ENCODE results near the gene EXO5. TPM values are rescaled to one million over a fixed set of nuclear protein-coding genes. Genes with fewer than 3 reads are reported as not detected.

The EXO5 gene
- polyA plus RNA-seq, 2 of the 4 experiments (the other 2 are of a cell fraction), result 5.7 to 7.0 TPM

DNA sequence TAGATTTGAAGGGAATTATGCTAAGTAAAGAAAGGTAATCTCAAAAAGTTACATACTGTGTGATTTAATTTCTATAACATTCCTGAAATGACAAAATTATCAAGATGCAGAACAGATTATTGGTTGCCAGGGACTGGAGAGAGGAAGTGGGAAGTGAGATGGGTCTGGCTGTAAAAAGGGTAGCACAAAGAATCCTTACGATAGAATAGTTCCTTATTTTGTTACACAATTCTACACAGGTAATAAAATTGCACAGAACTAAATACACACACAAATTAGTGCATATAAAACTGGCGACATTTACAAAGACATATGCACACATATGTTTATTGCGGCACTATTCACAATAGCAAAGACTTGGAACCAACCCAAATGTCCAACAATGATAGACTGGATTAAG, 56.3 kb downstream of the EXO5 start:
- Histone ChIP-seq H3K27ac (no peak overlapping the region), H3K4me2 (no peak overlapping the region), H3K4me1 (no peaks in the 10 kb centered on the region), H3K9me3 (no peaks in the 10 kb centered on the region; the same call in 2 of the 3 replicates), H3K4me3 (no peak overlapping the region)
- TF ChIP-seq, protein P1, sequence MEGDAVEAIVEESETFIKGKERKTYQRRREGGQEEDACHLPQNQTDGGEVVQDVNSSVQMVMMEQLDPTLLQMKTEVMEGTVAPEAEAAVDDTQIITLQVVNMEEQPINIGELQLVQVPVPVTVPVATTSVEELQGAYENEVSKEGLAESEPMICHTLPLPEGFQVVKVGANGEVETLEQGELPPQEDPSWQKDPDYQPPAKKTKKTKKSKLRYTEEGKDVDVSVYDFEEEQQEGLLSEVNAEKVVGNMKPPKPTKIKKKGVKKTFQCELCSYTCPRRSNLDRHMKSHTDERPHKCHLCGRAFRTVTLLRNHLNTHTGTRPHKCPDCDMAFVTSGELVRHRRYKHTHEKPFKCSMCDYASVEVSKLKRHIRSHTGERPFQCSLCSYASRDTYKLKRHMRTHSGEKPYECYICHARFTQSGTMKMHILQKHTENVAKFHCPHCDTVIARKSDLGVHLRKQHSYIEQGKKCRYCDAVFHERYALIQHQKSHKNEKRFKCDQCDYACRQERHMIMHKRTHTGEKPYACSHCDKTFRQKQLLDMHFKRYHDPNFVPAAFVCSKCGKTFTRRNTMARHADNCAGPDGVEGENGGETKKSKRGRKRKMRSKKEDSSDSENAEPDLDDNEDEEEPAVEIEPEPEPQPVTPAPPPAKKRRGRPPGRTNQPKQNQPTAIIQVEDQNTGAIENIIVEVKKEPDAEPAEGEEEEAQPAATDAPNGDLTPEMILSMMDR (IDR thresholded peaks at IDR 0.05), result no peak
- no peak for TF ChIP-seq RAD21 (conservative IDR thresholded peaks at IDR 0.05 in 1 of 2, IDR thresholded peaks at IDR 0.05 in 1 of 2)
- ATAC-seq (no peak), DNase-seq (ENCODE audit: low read depth in 1 of 2, low spot score in 1 of 2) (no peak), FAIRE-seq (no peak)
- ChIA-PET POLR2A (no interaction called here), CTCF (no interaction called here)
- WGBS (ENCODE audit: missing lambda C conversion rate), result 63% methylated on average over 3 of the region's 3 CpGs

Small RNAs within 50 kb of the gene (small RNA-seq; reads per million reads assigned to genes)
- 0 reads per million in 6 experiments for gene AL356379.1

Other genes with a start within 250 kb of the EXO5 start
- 0.08 and 0.16 TPM in 2 replicates for gene COL9A2, start 191.5 kb upstream of the EXO5 start, polyA plus RNA-seq (2011; rRNA removed)
- 0.12 to 0.32 TPM (median 0.12 TPM) in 3 replicates for gene COL9A2, start 191.5 kb upstream of the EXO5 start, polyA plus RNA-seq (2017; fragmentation: RNase III; extraction: RNeasy Plus Mini Kit Qiagen cat#74134 plus additional on column Dnase treatment)
- 7.7 and 8.3 TPM in 2 replicates for gene SMAP2, start 135.0 kb upstream of the EXO5 start, polyA plus RNA-seq (2011; rRNA removed)
- 6.4 to 7.2 TPM (median 7.1 TPM) in 3 replicates for gene SMAP2, start 135.0 kb upstream of the EXO5 start, polyA plus RNA-seq (2017; fragmentation: RNase III; extraction: RNeasy Plus Mini Kit Qiagen cat#74134 plus additional on column Dnase treatment)
- gene ZFP69B, start 58.3 kb upstream of the EXO5 start, polyA plus RNA-seq (2011; rRNA removed), result 2.8 and 3.0 TPM in 2 replicates
- 1.9 to 2.3 TPM (median 1.9 TPM) in 3 replicates for gene ZFP69B, start 58.3 kb upstream of the EXO5 start, polyA plus RNA-seq (2017; fragmentation: RNase III; extraction: RNeasy Plus Mini Kit Qiagen cat#74134 plus additional on column Dnase treatment)
- not detected in 2 replicates for gene ZFP69, start 31.5 kb upstream of the EXO5 start, polyA plus RNA-seq (2011; rRNA removed)
- gene ZFP69, start 31.5 kb upstream of the EXO5 start, polyA plus RNA-seq (2017; fragmentation: RNase III; extraction: RNeasy Plus Mini Kit Qiagen cat#74134 plus additional on column Dnase treatment), result not detected in 3 replicates
- gene ZNF684, start 22.9 kb downstream of the EXO5 start, polyA plus RNA-seq (2011; rRNA removed), result 2.8 and 4.0 TPM in 2 replicates
- 2.4 to 3.0 TPM (median 2.5 TPM) in 3 replicates for gene ZNF684, start 22.9 kb downstream of the EXO5 start, polyA plus RNA-seq (2017; fragmentation: RNase III; extraction: RNeasy Plus Mini Kit Qiagen cat#74134 plus additional on column Dnase treatment)
- gene RIMS3, start 156.9 kb downstream of the EXO5 start, polyA plus RNA-seq (2011; rRNA removed), result 1.9 and 2.4 TPM in 2 replicates
- 1.3 to 1.6 TPM (median 1.5 TPM) in 3 replicates for gene RIMS3, start 156.9 kb downstream of the EXO5 start, polyA plus RNA-seq (2017; fragmentation: RNase III; extraction: RNeasy Plus Mini Kit Qiagen cat#74134 plus additional on column Dnase treatment)
- gene NFYC, start 182.9 kb downstream of the EXO5 start, polyA plus RNA-seq (2011; rRNA removed), result 37.8 and 43.4 TPM in 2 replicates
- 35.0 to 35.2 TPM (median 35.1 TPM) in 3 replicates for gene NFYC, start 182.9 kb downstream of the EXO5 start, polyA plus RNA-seq (2017; fragmentation: RNase III; extraction: RNeasy Plus Mini Kit Qiagen cat#74134 plus additional on column Dnase treatment)